K562 (cell line): ENCODE data around the gene GTPBP2. TPM values are rescaled to one million over a fixed set of nuclear protein-coding genes. Genes with fewer than 3 reads are reported as not detected.

ENCODE experiments used
- CHD4 ChIP-seq: fragments of 200-600 bp; sonication (generic); IDR thresholded peaks from 3 replicates; pipeline ENCODE4 v1.6.1; 2012; ENCODE audit warnings: low read depth, mild to moderate bottlenecking, mixed read lengths, low read length, inconsistent platforms; ENCODE audit not compliant: insufficient read depth, insufficient replicate concordance, poor library complexity, severe bottlenecking
- FOXM1 ChIP-seq, 2 experiments: fragments of 450-650 bp in 1 of 2; sonication (generic) in 1 of 2; formaldehyde crosslinking in 1 of 2; IDR thresholded peaks; 2 replicates each; pipeline versions ENCODE4 v1.6.1 to v1.9.0; 2017 to 2022; ENCODE audit warnings: low read depth in 2 of 2, mild to moderate bottlenecking in 2 of 2, missing genetic modification reagents in 1 of 2, moderate library complexity in 1 of 2
- HDAC2 ChIP-seq: fragments of 450-650 bp; IDR thresholded peaks from 2 replicates; pipeline ENCODE4 v1.6.1; 2016; ENCODE audit warnings: mild to moderate bottlenecking
- HNRNPK ChIP-seq: fragments of 200-400 bp; formaldehyde crosslinking; IDR thresholded peaks from one replicate; pipeline ENCODE4 v1.6.1; 2018; ENCODE audit warnings: mild to moderate bottlenecking, low read depth, low read length; ENCODE audit not compliant: poor library complexity, severe bottlenecking
- KLF1 ChIP-seq: fragments of 450-650 bp; IDR thresholded peaks from 2 replicates; pipeline ENCODE4 v1.6.1; 2016; ENCODE audit warnings: missing genetic modification characterization, missing compliant biosample characterization
- LCOR ChIP-seq: sonication (generic); formaldehyde crosslinking; IDR thresholded peaks from 2 replicates; pipeline ENCODE4 v1.8.0; 2022; ENCODE audit warnings: mild to moderate bottlenecking, missing genetic modification reagents
- MAFK ChIP-seq: IDR thresholded peaks from 2 replicates; pipeline ENCODE4 v1.6.1; 2011; ENCODE audit warnings: low read length, improper control_type of control experiment
- NR2C2 ChIP-seq, 2 experiments: fragments of 200-800 bp in 1 of 2; sonication (Bioruptor generic) in 1 of 2; sonication (generic) in 1 of 2; formaldehyde crosslinking in 1 of 2; IDR thresholded peaks; 2 replicates each; pipeline versions ENCODE4 v1.6.1 to v1.8.0; 2016 to 2022; ENCODE audit warnings: mild to moderate bottlenecking in 1 of 2, missing compliant biosample characterization in 1 of 2, missing genetic modification characterization in 1 of 2, missing genetic modification reagents in 1 of 2
- SRSF1 ChIP-seq: fragments of 200-400 bp; formaldehyde crosslinking; IDR thresholded peaks from 2 replicates; pipeline ENCODE4 v1.6.1; 2017; ENCODE audit warnings: mild to moderate bottlenecking, low read depth, low read length, moderate library complexity
- XRCC3 ChIP-seq: fragments of 450-650 bp; IDR thresholded peaks from 2 replicates; pipeline ENCODE4 v1.6.1; 2017; ENCODE audit warnings: mild to moderate bottlenecking, moderate library complexity
- ZNF224 ChIP-seq: sonication (generic); formaldehyde crosslinking; IDR thresholded peaks from 2 replicates; pipeline ENCODE4 v1.8.0; 2022; ENCODE audit warnings: mild to moderate bottlenecking, missing genetic modification reagents
- ZNF354B ChIP-seq: fragments of 250-450 bp; sonication (Bioruptor Pico); IDR thresholded peaks from 2 replicates; pipeline ENCODE4 v1.4.0; 2020
- ZNF707 ChIP-seq: fragments of 250-450 bp; sonication (Bioruptor Pico); conservative IDR thresholded peaks from 2 replicates; pipeline ENCODE4 v1.8.0; 2022; ENCODE audit warnings: inconsistent platforms, mild to moderate bottlenecking, moderate library complexity
- ZNF780A ChIP-seq: fragments of 250-450 bp; sonication (Bioruptor Pico); IDR thresholded peaks from 2 replicates; pipeline ENCODE4 v1.5.0; 2021; ENCODE audit warnings: mild to moderate bottlenecking
- polyA plus RNA-seq, 8 experiments: library from polyadenylated mRNA; depleted of rRNA in 4 of 8; stranded (reverse) in 5 of 8; unstranded in 3 of 8; fragments of >200 nt; fragmentation: Nextera tagmentation in 2 of 8; fragmentation: Illumina TruSeq in 1 of 8; extraction: Ambion mirVana in 2 of 8; extraction: Trizol in 1 of 8; gene quantifications; 2 replicates each; pipeline versions ENCODE4 v1.2.1 to v1.2.3, GENCODE V29; 2011 to 2014; ENCODE audit warnings: inconsistent platforms in 1 of 8, missing spikeins in 1 of 8
- total RNA-seq, 7 experiments: library from RNA; depleted of rRNA in 6 of 7; stranded (reverse); fragments of >200 nt in 6 of 7; fragmentation: Illumina TruSeq in 2 of 7; extraction: Trizol in 2 of 7; gene quantifications; 2 replicates each; pipeline versions ENCODE4 v1.2.1 to v1.2.3, GENCODE V29; 2011 to 2021; ENCODE audit warnings: low replicate concordance in 1 of 7
- TF ChIP-seq, protein P1 (sequence below): IDR thresholded peaks from 2 replicates; pipeline ENCODE4 v1.6.1; 2014; ENCODE audit warnings: antibody characterized with exemption
- TF ChIP-seq, protein P2 (sequence below), 2 experiments: fragments of 450-650 bp in 1 of 2; sonication (generic) in 1 of 2; formaldehyde crosslinking in 1 of 2; IDR thresholded peaks; 2 replicates each; pipeline versions ENCODE4 v1.7.1 to v1.9.0; 2016 to 2022; ENCODE audit warnings: inconsistent platforms in 1 of 2, mild to moderate bottlenecking in 1 of 2, missing genetic modification reagents in 1 of 2

Gene GTPBP2
- total and polyA plus RNA-seq, 9 of the 15 experiments (the other 6 are each of a cell fraction or from before 2014, with no cell fraction given) = 48.4 to 196 (median 111) TPM

DNA sequence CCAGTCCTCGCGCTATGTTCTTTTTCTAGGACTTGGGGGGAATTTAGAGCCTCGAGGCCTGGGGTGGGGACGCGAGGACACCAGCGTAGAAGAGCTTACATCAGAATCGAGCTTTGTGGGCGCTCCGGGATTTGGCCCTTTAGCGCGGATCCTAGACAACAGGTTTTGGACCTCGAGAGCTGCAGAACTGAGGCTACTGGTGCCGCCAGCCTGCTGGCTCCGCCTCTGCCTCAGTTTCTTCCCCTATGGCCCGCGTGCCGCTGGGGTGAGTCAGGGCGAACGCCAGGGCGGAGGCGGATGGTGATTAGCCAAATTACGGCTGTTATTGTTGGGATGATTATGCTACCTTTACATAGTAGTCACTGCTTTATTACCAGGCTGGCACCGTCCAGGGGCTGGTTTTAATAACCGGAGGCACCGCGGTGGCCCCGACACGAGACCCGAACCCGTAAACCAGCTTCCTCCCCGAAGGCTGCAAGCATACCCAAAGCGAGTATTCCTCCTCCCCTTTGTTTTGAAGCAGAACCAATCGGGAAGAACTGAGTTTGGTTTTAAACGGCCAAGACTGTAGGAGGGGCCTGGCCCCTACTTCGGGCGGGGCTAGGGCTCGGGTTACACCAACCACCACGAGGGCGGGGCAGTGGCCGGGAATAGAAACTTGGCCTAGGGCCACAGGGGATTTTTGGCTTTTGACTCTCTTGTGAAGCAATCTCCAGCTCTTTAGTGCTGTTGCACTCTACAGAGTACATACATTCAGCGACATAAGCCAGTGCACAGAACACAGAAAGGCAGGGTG lies 639 bp upstream of the GTPBP2 start (continued):
- TF ChIP-seq, protein P1, sequence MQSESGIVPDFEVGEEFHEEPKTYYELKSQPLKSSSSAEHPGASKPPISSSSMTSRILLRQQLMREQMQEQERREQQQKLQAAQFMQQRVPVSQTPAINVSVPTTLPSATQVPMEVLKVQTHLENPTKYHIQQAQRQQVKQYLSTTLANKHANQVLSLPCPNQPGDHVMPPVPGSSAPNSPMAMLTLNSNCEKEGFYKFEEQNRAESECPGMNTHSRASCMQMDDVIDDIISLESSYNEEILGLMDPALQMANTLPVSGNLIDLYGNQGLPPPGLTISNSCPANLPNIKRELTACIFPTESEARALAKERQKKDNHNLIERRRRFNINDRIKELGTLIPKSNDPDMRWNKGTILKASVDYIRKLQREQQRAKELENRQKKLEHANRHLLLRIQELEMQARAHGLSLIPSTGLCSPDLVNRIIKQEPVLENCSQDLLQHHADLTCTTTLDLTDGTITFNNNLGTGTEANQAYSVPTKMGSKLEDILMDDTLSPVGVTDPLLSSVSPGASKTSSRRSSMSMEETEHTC = 0 out of 2 replicates have a peak, but pooled peaks have one; percentile 12
- TF ChIP-seq MAFK (no peak), HDAC2 (0 out of 2 replicates have a peak, but pooled peaks have one; percentile 9), SRSF1 (no peak), FOXM1 (IDR thresholded peaks at IDR 0.05; ENCODE audit: low read depth) (peak; percentile 99), FOXM1 (CRISPR knock-in tag; IDR thresholded peaks at IDR 0.05; ENCODE audit: low read depth) (peak; percentile 98), CHD4 (no peak), KLF1 (tag) (no peak), LCOR (CRISPR knock-in tag) (peak; percentile 74; the same call in 1 of the 2 replicates), ZNF707 (CRISPR knock-in tag) (no peak), ZNF224 (CRISPR knock-in tag) (no peak; the same call in 1 of the 2 replicates), ZNF354B (CRISPR knock-in tag) (no peak), XRCC3 (no peak), ZNF780A (CRISPR knock-in tag) (no peak), NR2C2 (CRISPR knock-in tag; IDR thresholded peaks at IDR 0.05) (no peak), NR2C2 (tag; IDR thresholded peaks at IDR 0.05) (no peak), HNRNPK (no peak)
- TF ChIP-seq, protein P2, sequence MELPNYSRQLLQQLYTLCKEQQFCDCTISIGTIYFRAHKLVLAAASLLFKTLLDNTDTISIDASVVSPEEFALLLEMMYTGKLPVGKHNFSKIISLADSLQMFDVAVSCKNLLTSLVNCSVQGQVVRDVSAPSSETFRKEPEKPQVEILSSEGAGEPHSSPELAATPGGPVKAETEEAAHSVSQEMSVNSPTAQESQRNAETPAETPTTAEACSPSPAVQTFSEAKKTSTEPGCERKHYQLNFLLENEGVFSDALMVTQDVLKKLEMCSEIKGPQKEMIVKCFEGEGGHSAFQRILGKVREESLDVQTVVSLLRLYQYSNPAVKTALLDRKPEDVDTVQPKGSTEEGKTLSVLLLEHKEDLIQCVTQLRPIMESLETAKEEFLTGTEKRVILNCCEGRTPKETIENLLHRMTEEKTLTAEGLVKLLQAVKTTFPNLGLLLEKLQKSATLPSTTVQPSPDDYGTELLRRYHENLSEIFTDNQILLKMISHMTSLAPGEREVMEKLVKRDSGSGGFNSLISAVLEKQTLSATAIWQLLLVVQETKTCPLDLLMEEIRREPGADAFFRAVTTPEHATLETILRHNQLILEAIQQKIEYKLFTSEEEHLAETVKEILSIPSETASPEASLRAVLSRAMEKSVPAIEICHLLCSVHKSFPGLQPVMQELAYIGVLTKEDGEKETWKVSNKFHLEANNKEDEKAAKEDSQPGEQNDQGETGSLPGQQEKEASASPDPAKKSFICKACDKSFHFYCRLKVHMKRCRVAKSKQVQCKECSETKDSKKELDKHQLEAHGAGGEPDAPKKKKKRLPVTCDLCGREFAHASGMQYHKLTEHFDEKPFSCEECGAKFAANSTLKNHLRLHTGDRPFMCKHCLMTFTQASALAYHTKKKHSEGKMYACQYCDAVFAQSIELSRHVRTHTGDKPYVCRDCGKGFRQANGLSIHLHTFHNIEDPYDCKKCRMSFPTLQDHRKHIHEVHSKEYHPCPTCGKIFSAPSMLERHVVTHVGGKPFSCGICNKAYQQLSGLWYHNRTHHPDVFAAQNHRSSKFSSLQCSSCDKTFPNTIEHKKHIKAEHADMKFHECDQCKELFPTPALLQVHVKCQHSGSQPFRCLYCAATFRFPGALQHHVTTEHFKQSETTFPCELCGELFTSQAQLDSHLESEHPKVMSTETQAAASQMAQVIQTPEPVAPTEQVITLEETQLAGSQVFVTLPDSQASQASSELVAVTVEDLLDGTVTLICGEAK (IDR thresholded peaks at IDR 0.05) = peak; percentile 48; the same call in 1 of the 2 replicates
- TF ChIP-seq, protein P2 (CRISPR knock-in tag; IDR thresholded peaks at IDR 0.05) = no peak; the same call in 1 of the 2 replicates
